GM12875 (cell line): ENCODE data around the gene SRPX.

Experiments
- H3K4me3 ChIP-seq: one replicate; pipeline ENCODE4 v1.5.1; 2011; ENCODE audit warnings: low read depth, low read length, control low read depth
- TF ChIP-seq, protein P1 (sequence below): IDR thresholded peaks from 2 replicates; pipeline ENCODE4 v1.5.1; 2011; ENCODE audit warnings: low read depth, mild to moderate bottlenecking, control low read depth, inconsistent platforms, low read length, moderate library complexity, borderline replicate concordance; ENCODE audit not compliant: insufficient read depth

The SRPX gene

DNA sequence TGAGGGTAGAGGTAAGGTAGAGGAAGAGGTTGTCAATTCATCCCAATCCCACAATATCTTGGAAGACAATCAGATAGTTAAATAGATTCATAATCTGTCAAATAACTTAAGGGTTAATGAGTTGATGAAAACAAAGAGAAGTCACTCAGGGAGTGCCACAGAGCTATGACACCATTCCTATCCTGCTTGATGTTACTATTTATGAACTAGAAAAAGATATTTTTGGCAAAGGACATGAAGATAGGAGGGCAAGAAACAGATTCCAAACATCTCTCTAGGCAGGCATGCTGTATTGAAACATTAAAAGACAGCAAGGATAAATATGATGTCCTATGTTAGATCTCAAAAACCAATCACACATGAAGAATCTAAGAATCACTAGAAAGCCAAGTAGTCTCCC, 3.5 kb upstream of the SRPX start:
- TF ChIP-seq, protein P1, sequence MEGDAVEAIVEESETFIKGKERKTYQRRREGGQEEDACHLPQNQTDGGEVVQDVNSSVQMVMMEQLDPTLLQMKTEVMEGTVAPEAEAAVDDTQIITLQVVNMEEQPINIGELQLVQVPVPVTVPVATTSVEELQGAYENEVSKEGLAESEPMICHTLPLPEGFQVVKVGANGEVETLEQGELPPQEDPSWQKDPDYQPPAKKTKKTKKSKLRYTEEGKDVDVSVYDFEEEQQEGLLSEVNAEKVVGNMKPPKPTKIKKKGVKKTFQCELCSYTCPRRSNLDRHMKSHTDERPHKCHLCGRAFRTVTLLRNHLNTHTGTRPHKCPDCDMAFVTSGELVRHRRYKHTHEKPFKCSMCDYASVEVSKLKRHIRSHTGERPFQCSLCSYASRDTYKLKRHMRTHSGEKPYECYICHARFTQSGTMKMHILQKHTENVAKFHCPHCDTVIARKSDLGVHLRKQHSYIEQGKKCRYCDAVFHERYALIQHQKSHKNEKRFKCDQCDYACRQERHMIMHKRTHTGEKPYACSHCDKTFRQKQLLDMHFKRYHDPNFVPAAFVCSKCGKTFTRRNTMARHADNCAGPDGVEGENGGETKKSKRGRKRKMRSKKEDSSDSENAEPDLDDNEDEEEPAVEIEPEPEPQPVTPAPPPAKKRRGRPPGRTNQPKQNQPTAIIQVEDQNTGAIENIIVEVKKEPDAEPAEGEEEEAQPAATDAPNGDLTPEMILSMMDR, result no peak

DNA sequence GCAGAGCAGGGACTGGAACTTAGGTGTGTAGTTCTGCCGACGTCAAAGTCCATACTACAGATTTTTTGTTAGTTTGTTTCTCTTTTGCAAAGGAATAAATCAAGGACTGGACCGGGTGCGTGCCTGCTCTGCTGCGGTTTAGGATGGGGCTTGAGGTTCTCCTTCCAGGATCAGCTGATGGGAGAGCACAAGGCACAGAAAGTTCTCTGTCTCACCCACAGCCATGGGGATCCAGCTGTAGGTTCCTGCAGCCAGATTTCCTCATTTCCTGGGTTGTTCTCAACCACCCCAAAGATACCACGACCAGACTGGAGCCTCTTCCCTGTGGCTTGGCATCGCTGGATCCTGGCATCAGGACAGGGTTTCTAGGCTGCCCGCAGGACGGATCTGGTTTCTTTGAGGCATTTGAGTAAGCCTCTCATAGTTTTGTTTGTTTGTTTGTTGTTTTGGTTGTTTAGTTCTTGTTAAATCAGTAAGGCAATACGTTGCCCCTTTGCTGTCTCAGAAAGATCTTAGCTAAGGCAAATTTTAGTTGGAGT, 789 bp upstream of the SRPX start:
- TF ChIP-seq, protein P1, result no peak
- H3K4me3 ChIP-seq, result no peak overlapping the region

More for the DNA sequence above, 3.5 kb upstream of the SRPX start:
- no peak overlapping the region for H3K4me3 ChIP-seq

DNA sequence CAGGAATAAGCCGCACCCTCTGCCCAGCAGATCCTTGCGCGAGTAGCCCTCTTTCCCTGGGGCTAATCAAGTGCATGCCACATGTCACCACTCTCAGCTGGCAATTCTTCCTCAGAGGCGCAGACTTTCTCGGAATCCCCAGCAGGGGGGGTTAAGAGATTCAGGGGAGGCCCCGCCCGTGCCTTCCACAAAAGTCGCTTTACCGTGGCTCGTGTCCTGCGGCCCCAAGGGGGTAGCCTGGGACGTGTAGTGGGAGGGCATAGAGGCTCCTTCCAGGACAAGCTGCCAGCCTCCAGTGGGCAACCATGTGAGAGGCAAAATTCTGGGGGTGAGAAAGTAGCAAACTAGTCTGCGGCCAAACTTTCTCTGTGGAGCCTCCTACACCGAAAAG, 652 bp downstream of the SRPX start:
- TF ChIP-seq, protein P1, result peak; percentile 22; the same call in 1 of the 2 replicates
- no peak overlapping the region for H3K4me3 ChIP-seq

DNA sequence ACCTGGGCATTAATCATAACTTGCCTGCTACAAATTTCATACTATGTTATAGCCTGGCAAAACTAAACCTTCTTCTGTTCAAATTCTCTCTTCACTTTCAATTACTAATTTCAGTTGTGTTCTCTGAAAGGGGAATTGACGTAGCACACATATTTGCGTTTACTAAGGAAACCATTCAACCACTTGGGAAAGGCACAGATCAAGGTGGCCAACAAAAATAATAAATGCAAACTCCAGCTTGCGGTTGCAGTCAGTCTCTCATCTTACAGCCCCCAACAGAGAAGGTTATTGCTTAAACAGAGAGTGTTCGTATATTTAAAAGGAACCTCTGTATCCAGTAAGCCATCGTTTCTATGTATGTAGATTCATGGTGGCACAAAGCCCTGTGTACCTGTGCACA, 4.0 kb downstream of the SRPX start:
- TF ChIP-seq, protein P1, result no peak
- H3K4me3 ChIP-seq, result no peak overlapping the region

DNA sequence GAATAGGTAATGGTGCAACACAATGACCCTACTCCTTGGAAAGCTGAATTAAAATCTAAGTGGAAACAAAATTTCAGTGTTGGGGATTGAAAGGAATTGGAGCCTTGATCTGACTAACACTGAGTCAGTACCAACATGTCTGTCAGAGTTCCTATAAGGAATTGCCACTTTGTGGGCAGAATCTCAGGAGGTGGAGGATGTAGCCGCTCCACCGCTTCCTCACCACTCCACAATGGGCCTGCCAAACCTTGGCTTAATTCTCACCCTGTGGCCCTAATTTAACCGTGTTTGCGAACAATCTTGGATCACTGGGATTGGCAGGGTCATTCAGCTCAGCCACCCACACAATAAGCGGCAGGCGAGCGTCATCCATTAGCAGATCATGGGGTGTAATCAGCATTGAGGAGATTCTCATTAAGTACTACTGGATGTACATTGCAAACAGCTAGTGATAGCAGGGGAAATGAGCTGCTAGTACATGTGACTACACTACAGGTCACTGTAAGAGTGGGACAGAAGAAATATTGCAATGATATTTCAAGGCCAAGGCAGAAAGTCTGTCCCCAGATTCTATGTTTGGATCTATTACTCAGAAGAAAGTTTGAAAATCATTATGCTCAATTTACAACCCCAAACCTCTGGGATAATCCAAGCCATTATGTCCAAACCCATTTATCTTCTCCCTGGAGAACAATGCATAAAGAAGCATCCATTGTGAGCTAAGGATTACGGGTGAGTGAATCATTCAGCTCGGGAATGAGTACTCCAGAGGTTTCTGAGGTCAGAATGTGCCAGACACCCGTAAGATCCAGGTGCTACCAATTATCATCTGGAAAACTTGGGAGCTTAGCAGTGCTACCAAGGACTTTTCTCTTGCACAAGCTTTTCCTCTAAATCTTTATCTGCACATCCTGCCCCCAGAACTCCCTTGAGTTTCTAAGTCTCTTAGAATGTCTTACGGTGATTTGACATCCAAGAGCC, 5.8 kb downstream of the SRPX start:
- H3K4me3 ChIP-seq, result no peak overlapping the region
- TF ChIP-seq, protein P1, result no peak

DNA sequence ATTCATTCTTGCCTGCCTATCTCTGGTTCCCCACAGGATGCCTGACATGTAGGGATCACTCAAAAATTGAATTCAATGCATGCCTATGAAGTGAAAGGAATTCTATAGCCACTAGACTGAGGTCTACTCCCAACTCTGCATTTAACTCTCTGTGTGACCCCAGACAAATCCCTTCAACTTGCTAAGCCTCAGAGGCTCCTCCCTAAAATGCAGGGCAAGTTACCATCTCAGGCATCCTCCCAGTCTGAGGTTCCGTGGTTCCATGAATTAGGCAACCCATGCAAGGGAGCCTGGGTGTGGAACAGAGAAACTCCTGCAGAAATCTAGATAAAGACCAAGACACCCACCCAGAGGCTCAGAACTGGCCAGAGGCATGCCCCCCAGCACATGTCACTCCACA, 6.6 kb downstream of the SRPX start:
- TF ChIP-seq, protein P1, result no peak
- no peak overlapping the region for H3K4me3 ChIP-seq
